Middle frontal gyrus (tissue), 1 donor: Measurements from ENCODE around the gene STX10.

Experiments used
- DNase-seq: peaks from one replicate; pipeline ENCODE4 v3.0.0-alpha.2; 2015; ENCODE audit warnings: low spot score; ENCODE audit errors: extremely low spot score

Gene STX10

DNA sequence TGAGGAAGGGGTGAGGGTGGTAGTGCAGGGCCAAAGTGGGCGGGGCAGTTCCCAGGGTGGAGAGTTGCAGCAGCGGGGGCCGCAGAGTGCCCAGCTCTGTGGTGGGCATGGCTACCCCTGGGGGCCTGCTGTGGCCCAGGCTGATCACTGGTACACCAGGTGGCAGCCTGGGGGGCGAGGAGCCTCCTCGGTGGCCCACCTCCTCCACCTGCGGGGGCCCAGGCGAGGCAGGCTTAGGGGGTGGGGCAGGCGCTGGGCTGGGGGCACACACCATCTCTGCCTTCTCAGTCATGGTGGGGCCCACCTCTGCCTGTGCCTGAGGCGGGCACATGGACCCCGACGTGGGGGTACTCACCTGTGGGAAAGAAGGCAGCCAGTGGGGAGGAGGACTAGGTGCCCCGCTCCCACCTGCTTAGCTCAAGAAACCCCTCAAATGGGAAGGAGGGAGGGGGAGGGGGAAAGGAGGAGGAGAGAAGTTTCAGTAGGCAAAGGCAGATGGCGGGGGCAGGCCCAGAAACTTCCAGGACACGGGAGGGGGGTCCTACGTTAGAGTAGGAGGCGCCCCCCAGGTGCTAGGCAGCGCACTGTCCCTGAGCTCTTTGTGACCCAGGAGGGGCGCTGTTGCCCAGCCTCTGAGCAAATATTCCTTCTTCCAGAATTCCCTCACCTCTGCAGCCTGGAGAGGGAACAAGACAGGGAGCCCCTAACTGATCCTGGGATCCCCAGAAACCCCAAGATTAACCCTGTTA lies 49.2 kb downstream of the STX10 start:
- DNase-seq: no peak

DNA sequence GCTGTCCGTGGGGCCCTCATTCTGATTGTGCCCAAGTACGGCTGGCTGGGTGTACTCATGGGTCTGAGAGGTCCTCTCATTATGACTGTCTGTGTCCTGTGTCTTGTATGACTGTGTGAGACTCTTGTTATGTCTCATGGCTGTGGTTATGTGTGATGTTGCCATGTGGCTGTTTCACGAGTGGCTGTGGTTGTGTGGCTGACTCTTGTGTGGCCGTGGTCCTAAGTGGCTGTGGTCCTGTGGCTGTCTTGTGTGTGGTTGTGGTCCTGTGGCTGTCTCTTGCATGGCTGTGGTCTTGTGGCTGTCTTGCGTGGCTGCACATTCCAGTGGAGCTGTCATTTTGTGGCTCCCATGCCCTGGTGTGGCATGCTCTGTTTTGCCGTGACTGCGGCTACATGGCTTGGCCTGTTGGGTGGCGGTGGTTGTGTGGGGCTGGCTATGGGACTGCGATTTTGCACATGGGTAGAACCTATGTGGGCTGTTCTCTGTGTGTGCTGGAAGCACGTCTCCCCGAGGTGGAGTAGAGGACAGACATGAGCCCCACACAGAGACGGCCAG lies 50.1 kb downstream of the STX10 start:
- DNase-seq: no peak

DNA sequence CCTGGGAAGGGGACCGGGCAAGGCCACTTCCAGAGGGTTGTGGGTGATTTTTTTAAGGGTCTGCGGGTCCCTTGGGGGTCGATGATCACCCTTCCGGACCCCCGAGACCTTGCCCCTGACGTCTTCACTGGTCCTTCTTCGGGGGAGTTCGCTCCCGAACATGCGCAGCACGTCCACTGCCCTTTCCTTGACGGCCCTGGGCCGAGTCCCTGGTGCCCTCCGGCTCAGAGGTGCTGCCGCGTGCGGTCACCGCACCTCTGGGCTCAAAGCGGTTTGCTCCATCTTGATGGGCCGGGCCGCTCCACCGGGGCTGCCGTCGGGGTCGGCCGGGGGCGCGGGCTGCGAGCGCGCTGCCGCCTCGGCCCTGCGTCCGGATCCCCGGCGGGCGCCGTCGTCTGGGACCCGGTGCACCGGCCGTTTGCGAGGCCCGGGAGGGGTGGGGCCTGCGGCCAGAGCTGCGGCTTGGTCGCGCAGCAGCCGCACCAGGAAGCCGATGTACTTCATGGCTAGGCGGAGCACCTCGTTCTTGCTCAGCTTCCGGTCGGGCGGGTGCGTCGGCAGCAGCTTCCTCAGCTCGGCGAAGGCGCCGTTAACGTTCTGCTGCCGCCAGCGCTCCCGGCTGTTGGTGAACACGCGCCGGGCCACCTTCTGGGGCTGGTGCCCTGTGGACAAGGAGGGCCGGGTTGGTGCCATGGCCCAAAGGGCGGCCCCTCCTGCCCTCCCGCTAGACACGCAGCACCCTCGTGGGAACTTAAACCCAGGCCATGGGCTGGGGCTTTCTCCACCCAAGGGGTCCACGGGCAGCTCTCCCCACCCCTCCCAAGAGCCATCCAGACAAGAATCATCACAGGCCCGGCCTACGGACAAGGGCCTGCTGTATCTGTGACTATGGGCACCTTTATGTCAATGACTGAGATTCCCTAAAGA lies 50.8 kb downstream of the STX10 start:
- DNase-seq: no peak

DNA sequence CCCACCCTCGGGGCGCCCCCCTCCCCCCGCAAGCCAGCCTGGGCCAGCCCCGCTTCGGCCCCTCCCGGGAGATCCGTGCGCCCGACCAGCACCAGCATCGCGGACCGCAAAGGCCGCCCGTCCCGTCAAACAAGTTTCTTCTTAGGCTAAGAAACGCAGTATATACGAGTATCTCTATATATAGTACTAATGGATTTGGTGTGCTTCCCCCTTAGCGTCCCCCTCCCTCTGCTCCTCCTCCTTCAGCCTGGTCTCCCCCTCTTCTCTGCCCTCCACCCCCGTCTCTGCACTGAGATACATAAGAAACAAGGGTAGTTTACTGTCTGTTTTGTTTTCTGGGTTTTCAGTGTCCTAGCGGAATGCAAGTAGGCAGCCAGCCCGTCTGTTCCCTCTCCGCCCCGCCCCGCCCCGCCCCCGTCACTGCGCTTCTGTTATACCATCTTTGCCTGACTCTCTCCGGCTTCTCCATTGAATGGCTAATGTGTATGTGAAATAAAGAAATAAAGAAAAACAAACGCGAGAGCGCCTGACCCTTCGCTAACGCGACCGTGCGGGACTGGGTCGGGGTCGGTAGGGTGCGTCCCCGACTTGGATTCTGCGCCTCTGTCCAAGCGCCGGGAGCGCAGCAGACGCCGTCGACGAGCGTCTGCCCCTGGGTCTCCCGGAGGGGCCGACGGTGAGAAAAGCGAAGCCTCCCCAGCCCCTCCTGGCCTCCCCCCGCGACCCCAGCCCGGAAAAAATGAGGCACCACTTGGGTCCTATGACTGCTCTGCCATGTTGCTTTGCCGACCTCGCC lies 51.7 kb downstream of the STX10 start:
- no peak for DNase-seq

DNA sequence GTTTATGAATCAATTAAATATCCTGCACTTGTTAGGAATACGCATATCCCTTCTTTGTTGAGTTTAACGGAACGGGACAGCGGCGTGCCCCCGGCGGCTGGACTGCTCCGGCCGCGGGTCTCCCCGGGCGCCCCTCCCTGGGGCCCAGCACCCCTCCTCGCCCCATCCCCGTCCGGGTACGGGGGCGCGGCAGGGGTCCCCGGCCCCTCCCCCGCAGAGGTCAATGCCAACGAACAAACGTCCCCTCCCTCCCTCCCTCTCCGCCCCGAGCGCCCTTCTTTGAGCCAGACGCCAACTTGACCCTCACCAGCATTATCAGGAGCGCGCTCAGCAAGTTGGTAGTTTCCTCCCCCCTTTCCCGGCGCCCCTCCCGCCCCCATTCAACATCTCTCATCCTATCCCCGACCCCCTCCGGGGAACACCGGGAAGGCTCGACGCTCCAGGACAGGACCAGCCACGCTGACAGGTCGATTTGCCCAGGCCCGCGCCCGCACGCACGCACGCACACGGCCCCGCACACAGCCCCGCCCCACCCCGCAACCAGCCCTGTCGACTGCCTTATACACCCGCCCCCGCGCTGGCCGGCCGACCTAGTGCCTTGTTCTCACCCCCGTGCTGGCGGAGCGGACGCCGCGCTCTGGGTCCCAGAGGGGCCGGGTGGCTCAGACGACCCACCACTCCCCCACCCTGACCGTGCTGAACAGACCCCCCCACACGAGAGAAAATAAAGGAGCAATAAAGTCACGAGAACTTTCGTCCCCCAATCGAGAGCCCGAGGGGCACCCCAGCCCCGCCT lies 52.5 kb downstream of the STX10 start:
- DNase-seq: no peak

DNA sequence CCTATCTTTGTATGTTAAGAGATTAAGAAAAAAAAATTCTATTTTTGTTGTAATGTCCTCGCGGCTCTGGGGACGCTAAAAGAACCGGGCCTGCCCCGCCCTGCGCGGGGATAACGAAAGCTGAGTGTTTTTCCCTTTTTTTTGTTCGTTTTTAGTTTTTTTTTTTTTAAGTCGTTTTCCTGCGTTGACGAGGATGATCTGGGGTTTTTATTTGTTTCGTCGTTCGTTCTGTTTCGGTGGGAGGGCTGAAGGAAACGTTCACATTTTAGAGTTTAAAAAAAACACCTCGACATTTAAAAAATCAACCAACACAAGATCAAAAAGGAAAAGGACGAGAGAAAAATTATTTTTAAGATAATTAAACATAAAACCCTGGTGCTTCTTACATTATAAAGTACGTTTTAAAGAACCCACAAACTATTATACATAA lies 53.1 kb downstream of the STX10 start:
- no peak for DNase-seq

DNA sequence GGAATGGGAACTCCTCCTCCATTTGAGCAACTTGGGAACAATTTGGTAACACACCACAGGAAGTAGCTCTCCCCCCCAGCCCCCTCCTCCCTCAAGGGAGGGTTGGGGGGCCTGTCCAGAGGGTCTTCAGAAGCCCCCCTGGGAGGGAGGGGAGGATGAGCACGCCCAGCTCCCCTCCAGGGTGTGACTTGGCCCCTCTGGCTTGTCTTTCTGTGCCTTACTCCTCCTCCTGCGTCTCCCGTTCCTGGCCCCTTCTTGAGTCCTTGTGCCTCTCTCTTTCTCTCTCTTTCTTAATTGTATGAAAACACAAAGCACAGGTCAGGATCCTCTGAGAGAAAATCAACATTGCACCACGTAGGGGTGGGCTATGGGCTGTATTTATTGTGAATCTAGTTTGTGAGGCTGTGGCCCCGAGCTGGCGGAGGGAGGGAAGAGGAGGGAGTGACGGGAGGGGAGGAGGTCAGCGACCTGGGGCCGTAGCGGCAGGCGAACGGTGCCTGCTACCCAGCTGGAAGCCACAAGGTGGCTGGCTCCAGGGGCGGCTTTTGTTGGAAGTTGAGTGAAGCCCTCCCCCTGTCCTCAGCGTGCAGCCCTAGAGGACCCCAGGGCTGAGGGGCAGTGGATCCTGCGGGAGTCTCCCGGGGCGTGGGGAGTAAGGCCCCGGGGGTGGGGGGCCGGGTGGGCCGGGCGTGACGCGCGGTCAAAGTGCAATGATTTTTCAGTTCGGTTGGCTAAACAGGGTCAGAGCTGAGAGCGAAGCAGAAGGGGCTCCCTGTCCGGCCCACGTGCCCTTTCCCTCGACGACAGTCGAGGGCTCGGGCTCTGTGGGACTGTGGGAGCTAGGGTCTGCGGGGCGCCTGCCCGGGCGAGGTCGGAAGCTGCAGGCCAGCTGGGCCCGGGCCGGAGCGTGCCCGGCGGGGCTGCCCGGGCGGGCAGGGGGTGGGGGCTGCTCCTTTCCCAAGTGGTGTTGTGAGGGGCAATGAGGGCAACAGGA lies 53.9 kb downstream of the STX10 start:
- no peak for DNase-seq

DNA sequence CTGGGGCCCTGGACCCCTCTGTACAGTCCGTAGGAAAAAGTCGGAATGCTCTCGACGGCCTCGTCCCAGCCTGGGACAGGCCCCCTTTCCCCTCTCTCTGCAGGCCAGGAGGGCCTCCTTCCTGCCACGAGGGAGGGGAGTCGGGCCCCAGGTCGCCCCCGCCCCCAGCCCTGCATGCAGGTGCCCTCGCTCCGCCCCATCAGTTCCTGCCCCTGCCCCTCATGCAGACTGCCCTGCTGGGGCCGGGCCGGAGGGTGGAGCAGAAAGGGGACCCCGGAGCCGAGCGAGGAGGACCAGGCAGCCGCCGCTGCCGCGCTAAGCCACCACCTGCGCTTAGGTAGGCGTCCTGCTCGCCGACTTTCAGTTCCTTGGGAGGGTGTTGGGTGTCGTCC lies 54.8 kb downstream of the STX10 start:
- DNase-seq: no peak

DNA sequence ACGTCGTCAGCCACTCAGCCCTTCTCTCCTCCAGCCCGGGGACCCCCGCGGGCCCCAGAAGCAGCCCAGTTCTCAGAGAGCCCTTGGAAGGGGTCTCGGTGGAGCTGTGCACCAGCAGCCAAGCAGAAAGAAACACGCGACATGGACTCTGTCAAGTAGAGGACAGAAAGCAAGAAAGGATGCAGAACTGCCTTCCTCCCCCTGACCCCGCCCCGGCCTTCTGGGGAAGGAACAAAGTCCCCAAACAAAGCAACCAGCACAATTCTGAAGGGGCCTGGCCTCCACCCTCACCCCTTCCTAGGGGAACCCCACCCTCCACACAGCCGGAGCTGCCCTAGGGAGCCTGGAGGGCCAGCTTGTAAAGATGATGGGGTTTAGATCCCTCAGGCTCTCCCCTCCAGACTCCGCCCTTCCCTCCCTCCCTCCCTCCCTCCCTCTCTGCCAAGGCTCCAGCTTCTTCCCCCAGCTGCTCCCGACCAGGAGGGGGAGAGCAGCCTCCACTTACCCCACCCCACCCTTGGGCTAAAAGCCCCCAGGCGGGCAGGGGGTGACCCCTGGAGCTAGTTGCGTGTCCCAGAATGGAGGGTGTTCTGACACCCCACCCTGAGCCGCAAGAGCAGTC lies 55.3 kb downstream of the STX10 start:
- no peak for DNase-seq

DNA sequence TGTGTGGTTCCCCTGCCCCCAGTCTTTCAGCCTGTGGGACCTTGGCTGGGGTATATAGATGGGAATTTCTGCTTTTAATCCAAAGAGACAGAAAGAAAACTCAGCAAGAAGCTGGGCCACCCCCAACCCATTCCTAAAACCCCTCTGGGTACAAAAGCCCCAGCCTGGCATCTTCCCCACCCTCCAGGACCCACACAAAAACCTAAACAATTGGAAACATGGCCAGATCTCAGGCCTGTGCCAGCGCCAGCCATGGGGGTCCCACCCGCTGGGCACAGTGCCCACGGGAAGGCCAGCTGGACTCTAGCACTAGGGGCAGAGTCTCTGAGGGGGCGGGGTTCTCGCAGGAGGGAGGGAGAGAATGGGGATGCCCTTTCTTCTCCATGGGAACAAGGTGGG lies 56.1 kb downstream of the STX10 start:
- DNase-seq: no peak
